GM10266 (cell line): ENCODE measurements around the gene DPP6.

ENCODE experiments used
- DNase-seq: peaks from one replicate; pipeline ENCODE4 v3.0.0; 2012; ENCODE audit errors: extremely low spot score
- TF ChIP-seq, protein P1 (sequence below): IDR thresholded peaks from 2 replicates; pipeline ENCODE4 v1.5.1; 2012; ENCODE audit warnings: mild to moderate bottlenecking, low read depth; ENCODE audit not compliant: control insufficient read depth, insufficient read depth; ENCODE audit errors: missing control alignments

Gene DPP6

DNA sequence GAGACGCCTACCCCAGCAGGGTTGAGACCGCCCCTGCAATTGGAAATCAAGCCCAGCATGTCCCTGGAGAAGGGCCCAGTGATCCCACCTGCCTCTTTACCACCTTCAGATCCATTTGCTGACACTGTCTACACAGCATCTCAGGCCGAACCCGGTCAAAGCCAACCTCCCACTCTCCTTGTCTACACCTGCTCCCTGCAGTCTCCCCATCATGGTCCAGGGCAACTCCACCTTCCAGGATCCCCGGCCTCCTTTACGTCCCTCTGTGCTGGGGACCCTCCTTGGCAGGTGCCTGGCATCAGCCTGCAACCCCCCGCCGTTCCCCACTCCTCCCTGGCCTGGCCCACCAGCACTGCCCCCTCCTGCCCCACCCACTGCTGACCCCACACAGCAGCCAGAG lies 723.5 kb downstream of the DPP6 start:
- TF ChIP-seq, protein P1, sequence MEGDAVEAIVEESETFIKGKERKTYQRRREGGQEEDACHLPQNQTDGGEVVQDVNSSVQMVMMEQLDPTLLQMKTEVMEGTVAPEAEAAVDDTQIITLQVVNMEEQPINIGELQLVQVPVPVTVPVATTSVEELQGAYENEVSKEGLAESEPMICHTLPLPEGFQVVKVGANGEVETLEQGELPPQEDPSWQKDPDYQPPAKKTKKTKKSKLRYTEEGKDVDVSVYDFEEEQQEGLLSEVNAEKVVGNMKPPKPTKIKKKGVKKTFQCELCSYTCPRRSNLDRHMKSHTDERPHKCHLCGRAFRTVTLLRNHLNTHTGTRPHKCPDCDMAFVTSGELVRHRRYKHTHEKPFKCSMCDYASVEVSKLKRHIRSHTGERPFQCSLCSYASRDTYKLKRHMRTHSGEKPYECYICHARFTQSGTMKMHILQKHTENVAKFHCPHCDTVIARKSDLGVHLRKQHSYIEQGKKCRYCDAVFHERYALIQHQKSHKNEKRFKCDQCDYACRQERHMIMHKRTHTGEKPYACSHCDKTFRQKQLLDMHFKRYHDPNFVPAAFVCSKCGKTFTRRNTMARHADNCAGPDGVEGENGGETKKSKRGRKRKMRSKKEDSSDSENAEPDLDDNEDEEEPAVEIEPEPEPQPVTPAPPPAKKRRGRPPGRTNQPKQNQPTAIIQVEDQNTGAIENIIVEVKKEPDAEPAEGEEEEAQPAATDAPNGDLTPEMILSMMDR = no peak

DNA sequence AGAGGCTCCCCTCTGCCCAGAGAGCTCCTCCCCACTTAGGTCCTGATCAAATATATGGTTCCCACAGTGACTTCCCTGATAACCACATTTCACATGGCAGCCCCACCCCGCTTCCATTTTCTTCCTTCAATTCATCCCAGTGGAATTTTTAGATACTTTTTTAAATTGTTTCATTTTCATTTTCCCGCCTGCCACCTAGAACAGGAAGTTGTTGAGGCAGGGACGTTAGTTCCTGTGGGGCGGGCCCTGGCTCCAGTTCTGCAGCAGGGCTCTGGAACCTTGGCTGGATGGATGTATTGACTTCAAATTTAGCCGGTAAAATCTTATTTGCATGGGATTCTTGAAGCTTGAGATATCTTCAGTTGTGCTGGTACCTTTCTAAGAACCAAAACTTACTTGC lies 724.2 kb downstream of the DPP6 start:
- DNase-seq = no peak
- TF ChIP-seq, protein P1 = no peak

More for the DNA sequence above, 723.5 kb downstream of the DPP6 start:
- DNase-seq = no peak

DNA sequence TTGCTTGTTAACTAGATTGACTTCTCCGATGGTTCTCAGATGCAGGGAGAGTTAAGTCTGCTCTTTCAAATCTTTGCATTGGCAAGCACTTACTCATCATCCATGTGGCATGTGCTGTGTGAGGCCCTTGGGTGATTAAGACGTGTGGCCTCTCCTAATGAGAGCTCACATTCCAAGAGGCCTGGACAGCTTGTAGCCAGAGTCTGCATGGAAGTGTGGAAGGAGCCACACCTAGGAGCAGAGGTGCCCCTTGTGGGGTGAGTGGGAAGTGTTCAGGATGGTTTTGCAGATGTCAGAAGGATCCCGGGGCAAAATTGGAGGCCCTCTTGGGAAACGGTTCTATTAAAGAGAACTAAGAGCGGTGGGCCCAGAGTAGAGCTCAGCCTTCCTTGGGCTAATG lies 724.8 kb downstream of the DPP6 start:
- TF ChIP-seq, protein P1 = no peak

DNA sequence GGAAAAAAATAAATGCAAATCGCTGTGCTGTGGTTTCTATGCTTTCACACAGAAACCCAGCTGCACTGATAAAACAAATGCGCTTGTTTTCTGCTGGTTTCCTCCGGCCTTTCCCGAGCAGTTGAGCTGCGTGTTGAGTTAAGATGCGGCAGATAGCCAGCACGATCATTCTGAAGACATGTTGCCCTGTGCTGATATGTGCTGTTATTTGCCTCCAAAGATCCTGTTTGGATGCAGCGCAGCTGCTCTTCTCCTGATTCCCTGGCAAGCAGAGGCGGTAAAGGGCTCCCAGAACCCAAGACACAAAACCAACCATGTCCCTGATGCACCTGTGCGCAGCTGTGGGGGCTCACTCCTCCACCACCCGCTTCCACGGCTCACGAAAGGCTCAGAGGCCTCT lies 725.3 kb downstream of the DPP6 start:
- no peak for DNase-seq
- TF ChIP-seq, protein P1 = no peak

More for the DNA sequence above, 724.8 kb downstream of the DPP6 start:
- DNase-seq = no peak

DNA sequence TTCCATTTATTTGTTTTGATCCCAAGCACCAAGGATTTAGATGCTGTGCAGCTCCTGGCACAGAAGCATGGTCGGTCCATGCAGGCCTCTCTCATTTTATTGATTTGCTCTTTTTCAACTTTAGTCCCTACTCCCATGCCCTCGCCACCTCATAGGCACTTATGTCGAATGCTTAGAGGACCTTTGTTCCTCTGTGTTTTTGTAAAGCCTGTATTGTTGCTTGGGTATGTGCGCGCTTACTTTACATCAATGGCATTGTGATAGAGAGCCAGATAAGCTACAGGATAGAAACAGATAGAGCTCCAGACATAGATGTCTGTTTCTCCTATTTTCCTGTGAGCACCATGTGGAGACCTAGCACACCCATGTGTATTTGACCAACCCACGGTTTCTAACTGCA lies 725.7 kb downstream of the DPP6 start:
- TF ChIP-seq, protein P1 = no peak
- DNase-seq = no peak

DNA sequence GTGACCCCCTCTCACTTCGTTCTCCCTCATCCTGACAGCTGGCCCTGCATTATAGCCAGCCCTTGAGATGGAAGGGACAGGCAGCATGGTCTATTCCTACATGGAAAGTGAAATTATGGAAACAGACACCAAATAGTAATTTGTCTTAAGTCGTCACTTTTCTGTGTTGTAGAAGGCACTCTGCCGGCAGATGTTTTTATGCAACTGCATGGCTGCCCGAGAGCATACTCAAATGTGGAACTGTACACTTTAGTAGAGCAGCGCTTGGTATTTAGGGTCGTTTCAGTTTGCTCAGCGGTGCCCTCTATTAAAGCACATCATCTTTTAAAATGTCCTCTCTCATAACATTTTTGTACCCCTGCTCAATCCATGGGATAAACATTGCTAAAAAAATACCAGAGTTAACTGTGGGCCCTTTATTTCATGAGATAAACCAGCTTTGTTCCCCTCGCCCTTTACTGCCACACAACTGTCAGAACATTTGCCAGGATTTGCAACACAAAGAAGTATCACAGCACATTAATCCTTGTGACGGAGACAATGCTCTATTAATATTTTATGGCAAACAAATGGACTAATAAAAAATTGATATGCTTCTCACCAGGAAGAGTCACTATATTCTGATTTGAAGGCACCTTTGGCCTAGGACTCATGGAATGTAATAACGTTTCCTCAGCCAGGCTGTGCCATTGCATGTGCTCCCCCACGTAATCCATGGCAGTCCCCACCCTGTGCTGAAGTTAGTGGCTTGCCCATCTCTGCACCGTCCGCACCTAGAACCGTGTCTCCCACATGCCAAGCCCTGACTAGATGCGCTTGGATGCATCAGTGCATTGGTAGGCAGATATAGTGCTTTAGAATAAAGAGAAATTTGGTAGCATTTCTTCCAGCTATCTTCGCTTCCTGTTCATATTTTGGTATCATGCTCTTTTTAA lies 729.4 kb downstream of the DPP6 start:
- TF ChIP-seq, protein P1 = no peak
- no peak for DNase-seq

DNA sequence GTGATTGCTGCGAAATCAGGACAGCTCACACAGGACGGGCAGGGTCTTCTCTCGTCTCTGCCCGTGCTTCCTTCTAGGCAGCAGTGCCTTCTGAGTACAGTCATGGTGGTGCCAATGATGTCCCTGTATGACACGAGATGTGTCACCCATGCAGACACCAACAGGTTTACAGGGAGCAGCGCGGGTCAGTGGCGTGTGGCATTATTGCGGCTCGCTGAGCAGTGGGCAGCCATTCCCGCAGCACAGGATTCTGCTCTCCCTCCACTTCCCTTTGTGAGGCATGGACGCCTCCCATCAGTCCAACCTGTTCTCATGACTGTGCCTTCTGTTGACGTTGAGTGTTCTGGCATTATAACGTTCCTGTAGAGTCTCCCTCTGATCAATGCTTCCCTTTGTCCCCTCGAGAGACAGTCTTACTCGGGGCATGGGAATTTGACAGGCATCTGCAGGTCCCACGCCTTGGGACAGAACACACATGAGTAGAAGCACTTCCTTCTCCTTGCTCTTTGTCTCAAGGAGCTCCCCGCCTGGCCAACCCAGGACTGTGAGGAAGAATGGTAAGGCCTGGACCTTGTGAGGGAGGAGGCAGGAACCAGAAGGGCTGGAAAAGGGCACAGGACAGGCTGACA lies 731.2 kb downstream of the DPP6 start:
- TF ChIP-seq, protein P1 = no peak
- DNase-seq = no peak
